Cardiac fibroblast (primary cell): ENCODE data around the gene ATP1B4.

Experiments used
- DNase-seq, 2 donors: peaks; one replicate each; pipeline versions ENCODE4 v3.0.0 to v3.0.0-alpha.2; 2010; ENCODE audit warnings: low read depth in 2 of 2
- H3K4me3 ChIP-seq, 2 donors: replicated peaks in 1 of 2; 1 replicate in 1 of 2; 2 replicates in 1 of 2; pipeline ENCODE4 v1.5.1; 2011; ENCODE audit warnings: low read depth in 2 of 2, low read length in 2 of 2, mild to moderate bottlenecking in 2 of 2, moderate library complexity in 1 of 2
- TF ChIP-seq, protein P1 (sequence below): IDR thresholded peaks from one replicate; pipeline ENCODE4 v1.5.1; 2011; ENCODE audit warnings: low read depth, mild to moderate bottlenecking, low read length, inconsistent platforms

ATP1B4 gene

GRCh38 chrX:120367402-120368109, 5.7 kb downstream of the ATP1B4 start:
- no peak overlapping the region for H3K4me3 ChIP-seq
- TF ChIP-seq, protein P1, sequence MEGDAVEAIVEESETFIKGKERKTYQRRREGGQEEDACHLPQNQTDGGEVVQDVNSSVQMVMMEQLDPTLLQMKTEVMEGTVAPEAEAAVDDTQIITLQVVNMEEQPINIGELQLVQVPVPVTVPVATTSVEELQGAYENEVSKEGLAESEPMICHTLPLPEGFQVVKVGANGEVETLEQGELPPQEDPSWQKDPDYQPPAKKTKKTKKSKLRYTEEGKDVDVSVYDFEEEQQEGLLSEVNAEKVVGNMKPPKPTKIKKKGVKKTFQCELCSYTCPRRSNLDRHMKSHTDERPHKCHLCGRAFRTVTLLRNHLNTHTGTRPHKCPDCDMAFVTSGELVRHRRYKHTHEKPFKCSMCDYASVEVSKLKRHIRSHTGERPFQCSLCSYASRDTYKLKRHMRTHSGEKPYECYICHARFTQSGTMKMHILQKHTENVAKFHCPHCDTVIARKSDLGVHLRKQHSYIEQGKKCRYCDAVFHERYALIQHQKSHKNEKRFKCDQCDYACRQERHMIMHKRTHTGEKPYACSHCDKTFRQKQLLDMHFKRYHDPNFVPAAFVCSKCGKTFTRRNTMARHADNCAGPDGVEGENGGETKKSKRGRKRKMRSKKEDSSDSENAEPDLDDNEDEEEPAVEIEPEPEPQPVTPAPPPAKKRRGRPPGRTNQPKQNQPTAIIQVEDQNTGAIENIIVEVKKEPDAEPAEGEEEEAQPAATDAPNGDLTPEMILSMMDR: no peak
- DNase-seq: no peak

- H3K4me3 ChIP-seq: no peak overlapping the region
- peak in 1 of 2 donors; percentile 3 for DNase-seq
- TF ChIP-seq, protein P1: no peak
Measured at GRCh38 chrX:120372667-120373370, 10.9 kb downstream of the ATP1B4 start.

DNA sequence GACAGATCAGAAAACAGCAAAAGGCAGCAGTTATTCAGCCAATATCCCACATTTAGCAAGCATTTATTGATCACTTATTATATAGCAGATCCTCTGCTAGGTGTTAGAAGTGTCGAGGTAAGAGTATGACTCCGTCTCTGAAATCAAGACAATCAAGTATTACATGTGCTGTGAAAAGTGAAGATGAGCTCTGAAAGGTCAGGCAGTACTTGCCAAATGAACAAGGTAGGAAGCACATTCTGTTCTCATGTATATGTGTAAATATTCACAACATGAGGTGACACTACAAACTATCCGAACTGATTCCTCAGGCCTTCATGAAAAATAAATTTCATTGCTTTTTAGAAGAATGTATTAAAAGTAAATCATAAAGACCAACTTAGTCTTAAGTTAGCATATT, 15.3 kb downstream of the ATP1B4 start:
- DNase-seq: no peak
- TF ChIP-seq, protein P1: no peak
- H3K4me3 ChIP-seq: no peak overlapping the region

DNA sequence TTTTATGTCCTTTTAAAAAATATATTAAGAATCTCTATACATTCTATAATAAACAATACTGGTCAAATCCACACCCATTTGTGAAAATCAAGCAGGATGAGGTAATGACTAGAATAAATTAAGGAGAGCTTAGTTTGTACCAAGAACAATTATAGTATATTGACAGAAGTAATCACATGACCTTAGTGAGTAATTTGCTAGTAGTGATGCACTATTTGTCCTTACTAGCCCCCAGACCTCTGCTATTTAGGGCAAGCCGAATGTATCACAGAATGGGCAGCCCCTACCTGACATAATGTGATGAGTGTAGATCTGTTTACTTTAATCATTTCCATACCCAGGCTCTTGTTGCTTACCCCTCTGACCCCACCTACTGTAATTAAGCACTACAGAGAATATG, 15.8 kb downstream of the ATP1B4 start:
- TF ChIP-seq, protein P1: no peak
- no peak overlapping the region for H3K4me3 ChIP-seq
- no peak for DNase-seq

- no peak for DNase-seq
- TF ChIP-seq, protein P1: no peak
- no peak overlapping the region for H3K4me3 ChIP-seq
Measured at GRCh38 chrX:120378570-120378969, 16.7 kb downstream of the ATP1B4 start.

DNA sequence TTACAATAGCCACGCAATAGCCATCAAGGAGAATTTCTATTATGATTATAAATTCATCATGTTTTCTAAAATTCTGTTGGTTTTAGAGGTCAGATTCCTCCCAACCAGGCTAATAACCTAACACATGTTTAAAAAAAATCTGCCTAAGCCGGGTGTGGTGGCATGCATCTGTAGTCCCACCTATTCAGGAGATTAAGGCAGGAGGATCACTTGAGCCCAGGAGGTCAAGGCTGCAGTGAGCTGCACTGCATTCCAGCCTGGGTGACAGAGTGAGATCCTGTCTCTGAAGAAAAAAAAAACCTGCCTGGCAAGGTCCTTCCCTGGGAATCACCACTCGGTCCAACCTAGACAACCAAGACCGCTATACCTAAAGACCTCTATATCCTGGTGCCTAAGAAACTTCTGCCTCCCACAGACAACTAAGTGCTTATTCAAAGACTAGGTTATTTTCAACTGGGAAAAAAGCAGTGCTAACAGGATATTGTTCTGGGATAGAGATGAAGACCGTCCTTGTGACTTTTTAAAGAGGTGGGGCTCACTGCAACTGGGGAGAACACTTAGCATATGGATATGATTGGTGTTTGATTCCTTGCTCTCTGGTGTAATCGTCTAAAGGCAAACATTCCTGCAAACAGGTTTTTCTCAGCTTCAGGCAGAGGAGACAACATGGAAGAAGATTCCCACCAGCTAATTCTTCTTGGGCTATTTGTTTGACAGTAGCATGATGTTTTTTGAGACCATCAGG, 18.2 kb downstream of the ATP1B4 start:
- TF ChIP-seq, protein P1: no peak

More for the DNA sequence above, 18.2 kb downstream of the ATP1B4 start:
- DNase-seq: no peak
- H3K4me3 ChIP-seq: no peak overlapping the region
